Esophagus muscularis mucosa (tissue), 3 donors: Measurements from ENCODE around the gene TOMM70.

ENCODE experiments used
- CTCF ChIP-seq, 3 experiments: fragments of 200-600 bp in 2 of 3; fragments of 450-650 bp in 1 of 3; sonication (generic) in 2 of 3; IDR thresholded peaks; one replicate each; pipeline ENCODE4 v1.5.1; 2017 to 2019; ENCODE audit warnings: antibody characterized with exemption in 3 of 3, mild to moderate bottlenecking in 2 of 3, moderate library complexity in 1 of 3
- POLR2AphosphoS5 ChIP-seq, 2 donors: sonication (generic); formaldehyde crosslinking; IDR thresholded peaks; one replicate each; pipeline ENCODE4 v1.6.1; 2017; ENCODE audit warnings: antibody characterized with exemption in 2 of 2

- TF ChIP-seq POLR2AphosphoS5 (IDR thresholded peaks at IDR 0.05) (no peak), CTCF (IDR thresholded peaks at IDR 0.05) (no peak)
These were observed 15.3 kb upstream of the TOMM70 start for GRCh38 chr3:100416176-100416575.
